ENCODE measurements around the gene FAM222A. TPM values are rescaled to one million over a fixed set of nuclear protein-coding genes. Genes with fewer than 3 reads are reported as not detected.

The FAM222A gene
- total and polyA plus RNA-seq, 2 of the 8 experiments (the other 6 are each of a cell fraction or from before 2014, with no cell fraction given): 0.94 to 1.1 TPM

DNA sequence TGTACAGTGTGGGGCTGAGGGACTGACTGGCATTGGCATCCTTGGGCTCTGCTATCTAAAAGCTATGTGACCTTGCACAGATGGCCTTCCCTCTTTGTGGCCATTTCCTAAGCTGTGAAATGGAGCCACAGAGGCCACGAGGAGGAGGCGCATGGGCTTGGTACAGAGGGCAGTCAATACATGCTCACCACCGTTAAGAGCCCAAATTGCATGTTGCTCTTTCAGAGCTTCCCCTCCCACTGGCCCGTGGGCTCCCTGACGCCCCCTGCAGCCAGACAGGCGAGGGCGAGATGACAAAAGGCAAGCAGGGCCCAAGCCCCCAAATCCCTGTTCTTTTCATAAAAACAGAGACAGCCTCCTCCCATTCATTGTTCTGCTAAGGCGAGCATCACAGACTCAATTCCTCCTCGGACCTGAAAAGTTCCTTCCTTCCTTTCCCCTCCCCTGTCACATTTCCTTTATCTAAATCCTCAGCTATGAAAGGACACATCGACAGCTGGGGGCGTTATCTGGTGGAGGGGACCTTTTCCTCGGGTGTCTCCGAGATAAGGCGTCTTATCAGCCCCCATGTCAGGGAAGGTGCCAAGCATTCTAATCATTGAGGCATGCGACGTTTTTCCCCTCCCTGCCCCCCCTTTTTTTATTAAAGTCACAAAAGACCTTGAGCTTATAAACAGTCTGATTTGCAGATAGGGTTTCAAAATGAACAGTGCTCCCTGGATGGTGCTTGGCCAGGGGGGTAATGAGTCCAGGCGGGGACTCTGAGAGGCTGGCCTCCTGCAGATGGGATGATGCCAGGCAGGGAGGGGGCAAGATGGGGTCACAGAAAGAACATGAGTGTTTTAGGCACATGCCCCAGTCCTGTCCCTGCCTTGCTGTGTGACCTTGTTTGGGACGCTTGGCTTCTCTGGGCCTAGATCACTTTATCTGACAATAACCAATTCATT, 26.4 kb downstream of the FAM222A start:
- no peaks in the 10 kb centered on the region for H3K9me3 ChIP-seq (ENCODE audit: insufficient read depth in 2 of 2, low read depth in 1 of 2, low read length in 1 of 2)
- H4K5ac ChIP-seq (ENCODE audit: insufficient read length, low read depth, low read length): no peak overlapping the region
- DNase-seq (ENCODE audit: low read depth in 1 of 2, low spot score in 2 of 2) (peak in 1 of 2 experiments; percentile 77), FAIRE-seq (peak; percentile 62)
- peaks cover 0 to 13% (median 8%) of the 10 kb centered on the region in 4 experiments; a peak in 4 of 7 replicates for H3K27me3 ChIP-seq (replicated peaks in 1 of 4; ENCODE audit: control insufficient read depth in 3 of 4, extremely low read depth in 1 of 4, insufficient read depth in 3 of 4, low read length in 3 of 4)
- H3K23me2 ChIP-seq (ENCODE audit: low read depth, low read length): no peaks in the 10 kb centered on the region
- peaks cover 3 to 6% (median 3%) of the 10 kb centered on the region in 4 experiments; a peak in 6 of 7 replicates for H3K4me1 ChIP-seq (replicated peaks in 1 of 4; ENCODE audit: control insufficient read depth in 3 of 4, insufficient read depth in 4 of 4, low read length in 3 of 4)
- H3K79me2 ChIP-seq (ENCODE audit: control insufficient read depth in 1 of 2, insufficient read depth in 2 of 2, low read length in 2 of 2): no peaks in the 10 kb centered on the region
- CTCF ChIA-PET (ENCODE audit: partially characterized antibody): interaction anchor here (0.7 to 3.4 kb wide), 33 partner anchors 9 to 221 kb away, joined by 3 to 47 read pairs (median 5); no protein-coding TSS in a partner anchor
- H3K4me3 ChIP-seq (ENCODE audit: extremely low read depth in 1 of 4, insufficient read depth in 2 of 4, low read depth in 3 of 4, low read length in 4 of 4): no peak overlapping the region
- no peaks in the 10 kb centered on the region for H3K79me1 ChIP-seq (ENCODE audit: low read depth, low read length)
- no peak overlapping the region for H2BK120ac ChIP-seq (replicated peaks; ENCODE audit: low read depth, low read length)
- no peak overlapping the region for H2AK5ac ChIP-seq (ENCODE audit: low read depth, low read length)
- H3K14ac ChIP-seq (ENCODE audit: insufficient read length): no peak overlapping the region
- no peak overlapping the region for H2AFZ ChIP-seq (ENCODE audit: low read length)
- H4K8ac ChIP-seq (ENCODE audit: extremely low read depth, insufficient read depth, low read length): no peak overlapping the region
- no peak overlapping the region for H2BK20ac ChIP-seq (ENCODE audit: low read length)
- peak overlapping the region; percentile 10; the same call in 1 of the 2 replicates for H2BK12ac ChIP-seq (ENCODE audit: low read depth, low read length)
- H4K91ac ChIP-seq (replicated peaks; ENCODE audit: insufficient read length, low read length): no peak overlapping the region
- H4K20me1 ChIP-seq (replicated peaks in 1 of 2; ENCODE audit: control insufficient read depth in 1 of 2, insufficient read depth in 2 of 2, low read length in 2 of 2): peaks cover 0 to 9% of the 10 kb centered on the region in 2 experiments
- no peak overlapping the region for H3K23ac ChIP-seq (ENCODE audit: insufficient read length)
- H3K56ac ChIP-seq (replicated peaks; ENCODE audit: insufficient read length, low read depth, low read length): no peak overlapping the region
- H3K4me2 ChIP-seq (ENCODE audit: insufficient read depth in 1 of 2, low read depth in 2 of 2, low read length in 2 of 2): no peak overlapping the region
- no peaks in the 10 kb centered on the region for H3K36me3 ChIP-seq (ENCODE audit: control insufficient read depth in 2 of 4, insufficient read depth in 4 of 4, low read length in 3 of 4)
- H2BK15ac ChIP-seq (ENCODE audit: low read length): peak overlapping the region; percentile 34
- no peak overlapping the region for H3K27ac ChIP-seq (ENCODE audit: low read depth, low read length)
- 50% methylated on average over 14 of the region's 18 CpGs; no CpG with 5 or more reads in 1 of the 2 experiments for WGBS, 2 experiments (ENCODE audit: extremely low coverage in 1 of 2, insufficient coverage in 1 of 2, insufficient read length in 1 of 2, insufficient replicate concordance in 2 of 2, low coverage in 1 of 2, low lambda C conversion rate in 2 of 2, missing lambda C conversion rate in 1 of 2)
- H3K4ac ChIP-seq (replicated peaks; ENCODE audit: insufficient read length, low read depth, low read length): no peak overlapping the region
- POLR2A ChIA-PET (ENCODE audit: partially characterized antibody): interaction anchor here (0.5 kb wide), 1 partner anchor 296 kb away, joined by 3 read pairs; no protein-coding TSS in a partner anchor
- H3K9ac ChIP-seq (replicated peaks in 1 of 4; ENCODE audit: extremely low read depth in 1 of 4, low read depth in 3 of 4, low read length in 3 of 4): no peak overlapping the region
- H3K18ac ChIP-seq (ENCODE audit: extremely low read depth, low read length): no peak overlapping the region
- H2BK5ac ChIP-seq (ENCODE audit: low read depth, low read length): no peak overlapping the region
- TF ChIP-seq, protein P1, sequence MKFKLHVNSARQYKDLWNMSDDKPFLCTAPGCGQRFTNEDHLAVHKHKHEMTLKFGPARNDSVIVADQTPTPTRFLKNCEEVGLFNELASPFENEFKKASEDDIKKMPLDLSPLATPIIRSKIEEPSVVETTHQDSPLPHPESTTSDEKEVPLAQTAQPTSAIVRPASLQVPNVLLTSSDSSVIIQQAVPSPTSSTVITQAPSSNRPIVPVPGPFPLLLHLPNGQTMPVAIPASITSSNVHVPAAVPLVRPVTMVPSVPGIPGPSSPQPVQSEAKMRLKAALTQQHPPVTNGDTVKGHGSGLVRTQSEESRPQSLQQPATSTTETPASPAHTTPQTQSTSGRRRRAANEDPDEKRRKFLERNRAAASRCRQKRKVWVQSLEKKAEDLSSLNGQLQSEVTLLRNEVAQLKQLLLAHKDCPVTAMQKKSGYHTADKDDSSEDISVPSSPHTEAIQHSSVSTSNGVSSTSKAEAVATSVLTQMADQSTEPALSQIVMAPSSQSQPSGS (IDR thresholded peaks at IDR 0.05; ENCODE audit: low read length): no peak
- TF ChIP-seq RNF2 (IDR thresholded peaks at IDR 0.05; ENCODE audit: borderline replicate concordance, low read depth, low read length, missing control alignments, poor library complexity, severe bottlenecking) (no peak), CREB1 (IDR thresholded peaks at IDR 0.05) (peak; percentile 29; the same call in 1 of the 2 replicates)
- TF ChIP-seq, protein P2, sequence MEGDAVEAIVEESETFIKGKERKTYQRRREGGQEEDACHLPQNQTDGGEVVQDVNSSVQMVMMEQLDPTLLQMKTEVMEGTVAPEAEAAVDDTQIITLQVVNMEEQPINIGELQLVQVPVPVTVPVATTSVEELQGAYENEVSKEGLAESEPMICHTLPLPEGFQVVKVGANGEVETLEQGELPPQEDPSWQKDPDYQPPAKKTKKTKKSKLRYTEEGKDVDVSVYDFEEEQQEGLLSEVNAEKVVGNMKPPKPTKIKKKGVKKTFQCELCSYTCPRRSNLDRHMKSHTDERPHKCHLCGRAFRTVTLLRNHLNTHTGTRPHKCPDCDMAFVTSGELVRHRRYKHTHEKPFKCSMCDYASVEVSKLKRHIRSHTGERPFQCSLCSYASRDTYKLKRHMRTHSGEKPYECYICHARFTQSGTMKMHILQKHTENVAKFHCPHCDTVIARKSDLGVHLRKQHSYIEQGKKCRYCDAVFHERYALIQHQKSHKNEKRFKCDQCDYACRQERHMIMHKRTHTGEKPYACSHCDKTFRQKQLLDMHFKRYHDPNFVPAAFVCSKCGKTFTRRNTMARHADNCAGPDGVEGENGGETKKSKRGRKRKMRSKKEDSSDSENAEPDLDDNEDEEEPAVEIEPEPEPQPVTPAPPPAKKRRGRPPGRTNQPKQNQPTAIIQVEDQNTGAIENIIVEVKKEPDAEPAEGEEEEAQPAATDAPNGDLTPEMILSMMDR (IDR thresholded peaks at IDR 0.05; ENCODE audit: control extremely low read depth in 1 of 3, insufficient read depth in 1 of 3, low read depth in 1 of 3, low read length in 3 of 3): peak in 2 of 3 experiments; percentile 85 to 87; a peak in 3 of 4 replicates
- TF ChIP-seq, protein P3, sequence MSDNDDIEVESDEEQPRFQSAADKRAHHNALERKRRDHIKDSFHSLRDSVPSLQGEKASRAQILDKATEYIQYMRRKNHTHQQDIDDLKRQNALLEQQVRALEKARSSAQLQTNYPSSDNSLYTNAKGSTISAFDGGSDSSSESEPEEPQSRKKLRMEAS (IDR thresholded peaks at IDR 0.05): peak; percentile 33; the same call in 1 of the 2 replicates
